Dermis blood vessel endothelial cell (primary cell): ENCODE results near the gene SLC9A7. TPM values are rescaled to one million over a fixed set of nuclear protein-coding genes. Genes with fewer than 3 reads are reported as not detected.

Source experiments
- DNase-seq: peaks from one replicate; pipeline ENCODE4 v3.0.0; 2010
- total RNA-seq: library from RNA; depleted of rRNA; stranded (reverse); fragments of >200 nt; gene quantifications from 2 replicates; pipeline ENCODE4 v1.2.3, GENCODE V29; 2014

Gene SLC9A7
- total RNA-seq, 1 donor from 2014 or later: 16.5 TPM

GRCh38 chrX:46703980-46704379, 54.9 kb downstream of the SLC9A7 start:
- DNase-seq: no peak

GRCh38 chrX:46698691-46699090, 60.2 kb downstream of the SLC9A7 start:
- peak; percentile 50 for DNase-seq

- no peak for DNase-seq
Measured at GRCh38 chrX:46695491-46695890, 63.4 kb downstream of the SLC9A7 start.

DNA sequence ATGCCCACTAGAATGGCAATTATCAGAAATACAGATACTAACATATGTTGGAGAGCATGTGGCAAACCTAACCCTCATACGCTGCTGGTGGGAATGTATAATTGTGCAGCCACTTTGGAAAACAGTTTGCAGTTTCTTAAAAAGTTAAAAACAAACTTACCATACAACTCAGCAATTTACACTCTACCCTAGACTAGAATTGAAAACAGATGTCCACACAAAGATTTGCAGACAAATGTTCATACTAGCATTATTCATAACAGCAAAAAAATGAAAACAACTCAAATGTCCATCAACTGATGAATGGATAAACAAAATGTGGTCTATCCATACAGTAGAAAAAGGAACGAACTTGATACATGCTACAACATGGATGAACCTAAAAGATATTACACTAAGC, 64.4 kb downstream of the SLC9A7 start:
- DNase-seq: no peak

- DNase-seq: no peak
Measured at GRCh38 chrX:46693149-46693548, 65.8 kb downstream of the SLC9A7 start.

DNA sequence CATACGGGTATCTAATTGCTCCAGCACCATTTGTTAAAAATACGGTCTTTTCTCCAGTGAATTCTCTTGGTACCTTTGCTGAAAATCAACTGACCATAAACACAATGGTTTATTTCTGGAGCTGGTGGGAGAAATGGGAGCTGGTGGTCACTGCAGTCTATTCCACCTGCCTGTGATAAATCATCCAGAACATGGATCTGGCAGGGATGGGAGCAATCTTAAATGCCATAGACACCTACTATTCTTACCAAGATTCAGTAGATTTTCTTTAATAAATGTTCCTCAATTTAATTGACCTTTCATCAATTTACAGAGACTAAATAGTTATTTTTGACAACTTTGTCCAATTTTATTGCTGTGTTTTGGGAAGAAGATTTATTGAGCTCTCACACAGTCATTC, 68.1 kb downstream of the SLC9A7 start:
- no peak for DNase-seq

- peak; percentile 30 for DNase-seq
Measured at GRCh38 chrX:46687619-46688018, 71.3 kb downstream of the SLC9A7 start.

DNA sequence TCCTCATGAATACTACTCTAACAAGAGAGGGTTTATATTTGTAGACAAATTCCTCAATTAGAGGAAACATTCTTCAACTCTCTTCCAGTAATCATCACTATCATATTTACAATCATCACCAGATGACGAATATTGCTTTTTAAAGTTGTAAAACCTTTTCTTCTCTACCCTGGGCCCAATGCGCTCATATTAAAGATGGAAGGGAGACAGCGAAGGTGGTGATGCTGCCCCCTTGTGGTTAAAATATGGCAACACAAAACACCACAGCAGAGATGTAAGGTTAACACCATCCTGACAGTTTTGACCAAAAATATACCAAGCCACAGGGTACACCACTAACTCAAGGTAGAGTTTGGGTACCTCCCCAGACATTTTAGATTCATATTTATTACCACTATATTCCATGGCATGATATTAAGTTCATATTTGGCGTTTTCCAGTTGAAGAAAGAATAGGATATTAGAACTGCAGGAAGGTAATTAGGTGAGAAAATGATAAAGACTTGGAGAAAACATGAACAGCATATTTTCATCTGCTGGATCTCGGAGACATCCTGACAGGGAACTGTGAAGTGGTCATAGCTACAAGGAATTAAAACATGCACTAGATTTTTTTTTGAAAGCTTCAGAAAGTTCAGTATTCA, 72.8 kb downstream of the SLC9A7 start:
- DNase-seq: peak; percentile 66

DNA sequence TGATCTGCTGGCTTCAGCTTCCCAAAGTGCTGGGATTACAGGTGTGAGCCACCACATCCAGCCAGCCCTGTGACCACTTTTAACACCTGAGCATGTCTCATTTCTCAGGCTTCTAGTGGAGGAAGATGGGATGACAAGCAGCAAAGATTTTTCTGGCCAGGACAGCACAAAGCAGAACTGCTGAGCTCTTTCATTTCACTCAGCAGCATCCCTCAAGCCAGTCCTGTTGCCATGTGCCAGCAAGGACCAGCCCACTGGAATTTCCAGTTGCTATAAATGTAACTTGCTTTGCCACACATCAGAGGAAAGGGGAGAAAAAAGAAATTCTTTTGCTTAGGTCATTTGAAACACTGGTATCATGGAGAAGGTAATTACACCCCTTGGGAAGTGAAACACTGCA, 75.9 kb downstream of the SLC9A7 start:
- DNase-seq: peak; percentile 24

GRCh38 chrX:46681849-46682248, 77.1 kb downstream of the SLC9A7 start:
- no peak for DNase-seq

GRCh38 chrX:46678232-46678631, 80.7 kb downstream of the SLC9A7 start:
- no peak for DNase-seq

DNA sequence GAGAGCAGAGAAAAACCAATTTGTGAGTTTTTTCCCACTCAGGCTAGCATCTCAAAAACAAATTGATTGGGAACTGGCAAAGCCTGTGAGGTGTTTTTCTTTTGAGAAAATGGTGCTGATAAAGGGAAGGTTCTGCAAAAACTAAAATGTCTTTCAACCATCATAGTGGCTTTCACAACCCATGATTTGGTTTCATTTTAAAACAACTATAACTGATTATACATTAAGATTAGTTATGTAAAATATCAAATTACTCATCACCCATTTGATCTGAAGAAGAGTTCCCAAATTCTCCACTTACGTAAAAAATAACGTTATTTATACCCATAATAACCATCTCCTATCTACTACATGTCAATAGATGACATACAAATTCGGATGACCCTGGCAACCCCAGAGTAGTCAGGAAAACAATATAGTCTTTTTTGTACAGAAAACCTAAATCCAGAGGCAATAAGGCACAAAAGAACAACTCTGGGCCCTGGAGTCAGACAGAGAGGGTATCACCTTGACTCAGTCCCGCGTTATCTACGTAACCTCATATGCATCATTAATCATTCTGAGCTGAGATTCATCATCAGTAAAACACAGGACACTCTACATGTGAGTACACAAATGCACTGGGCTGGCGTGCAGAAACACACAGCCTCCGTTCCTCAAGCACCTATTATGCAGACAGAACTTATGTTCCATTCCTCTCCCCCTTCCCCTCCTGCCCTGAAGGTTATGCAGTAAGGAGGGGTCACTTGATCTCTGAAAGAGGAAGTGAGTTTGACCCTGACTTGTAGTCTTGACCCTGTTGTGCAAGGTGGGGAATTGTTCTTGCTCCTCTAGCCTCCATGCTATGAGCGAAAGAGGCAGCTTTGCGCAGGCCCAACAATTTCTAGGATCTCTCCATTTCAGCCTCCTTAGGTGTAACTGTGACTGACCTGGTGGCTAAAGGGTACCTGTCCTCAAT, 82.2 kb downstream of the SLC9A7 start:
- DNase-seq: no peak

DNA sequence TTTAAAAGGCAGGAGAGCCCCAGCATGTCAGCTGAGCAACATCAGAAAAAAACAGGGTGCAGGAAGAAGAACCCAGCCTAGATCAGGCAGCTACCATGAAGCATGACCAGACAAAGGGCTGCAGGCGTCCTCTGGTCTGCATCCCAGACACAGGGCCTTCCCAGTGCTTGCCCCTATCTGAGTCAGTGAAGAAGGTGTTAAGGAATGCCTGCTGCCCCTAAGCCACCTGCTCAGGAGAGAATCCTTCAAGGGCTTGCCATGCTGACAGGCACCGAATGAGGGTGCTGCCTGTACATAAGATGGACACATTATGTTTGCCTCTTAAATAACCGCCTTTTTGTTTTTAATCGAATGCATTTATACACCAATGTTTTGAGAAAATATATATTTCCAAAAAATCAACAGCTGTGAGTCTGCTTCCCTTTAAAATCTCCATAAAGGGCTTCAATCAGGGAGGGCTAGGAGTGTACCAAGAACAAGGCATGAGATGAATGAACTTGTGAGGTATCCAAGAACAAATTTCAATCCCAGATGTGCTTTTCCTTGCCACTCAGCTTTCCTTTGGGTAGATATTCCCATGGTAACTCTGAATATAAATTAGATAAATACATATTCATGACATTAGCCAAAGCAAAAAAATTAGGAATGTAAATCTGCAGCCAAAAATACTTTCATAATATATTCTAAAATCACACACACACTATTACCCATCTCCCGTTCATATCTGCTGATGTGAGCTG, 85.1 kb downstream of the SLC9A7 start:
- DNase-seq: no peak

DNA sequence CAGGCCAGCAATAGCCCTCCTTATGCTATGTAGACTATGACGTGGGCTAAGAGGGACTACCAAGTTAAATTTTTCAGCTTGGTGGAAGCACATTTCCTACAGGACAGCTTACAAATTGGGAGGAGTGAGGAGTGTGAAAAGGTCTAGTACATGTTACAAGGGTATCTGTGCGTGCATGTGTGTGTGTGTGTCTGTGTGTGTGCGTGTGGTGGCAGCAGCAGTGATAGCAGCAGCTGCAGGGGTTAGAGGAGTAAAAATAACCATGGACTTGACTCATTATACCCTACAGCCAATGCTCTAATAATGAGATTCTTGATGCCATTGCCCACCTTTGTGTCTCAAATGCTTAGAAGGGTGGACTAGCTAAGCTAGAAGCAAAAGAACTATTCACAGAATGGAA, 88.6 kb downstream of the SLC9A7 start:
- no peak for DNase-seq

DNA sequence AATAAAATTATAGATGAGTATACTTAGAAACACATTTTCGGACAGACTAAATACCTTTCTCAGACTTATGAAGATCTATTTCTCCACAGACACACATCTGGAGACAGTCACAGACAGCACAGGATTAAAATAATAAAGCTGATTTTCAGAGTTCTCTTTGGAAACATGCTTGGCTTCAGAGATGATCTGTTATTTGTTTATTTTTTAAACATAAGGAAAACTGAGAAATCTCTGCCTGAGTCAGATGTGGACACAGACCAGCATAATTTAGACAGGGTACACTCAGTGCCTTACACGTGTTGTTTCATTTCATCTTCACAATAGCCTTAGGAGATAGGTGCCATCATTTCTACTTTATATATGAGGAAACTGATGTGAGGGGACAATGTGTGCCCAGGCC, 92.1 kb downstream of the SLC9A7 start:
- DNase-seq: no peak

- DNase-seq: peak; percentile 57
Measured at GRCh38 chrX:46665232-46666152, 93.4 kb downstream of the SLC9A7 start.

- no peak for DNase-seq
Measured at GRCh38 chrX:46662188-46662958, 96.5 kb downstream of the SLC9A7 start.

GRCh38 chrX:46653482-46653881, 105.4 kb downstream of the SLC9A7 start:
- peak; percentile 70 for DNase-seq

- DNase-seq: peak; percentile 68
Measured at GRCh38 chrX:46649421-46650260, 109.3 kb downstream of the SLC9A7 start.

GRCh38 chrX:46648660-46649059, 110.3 kb downstream of the SLC9A7 start:
- no peak for DNase-seq
